ENCODE measurements around the gene ELAVL4.

ELAVL4 gene

DNA sequence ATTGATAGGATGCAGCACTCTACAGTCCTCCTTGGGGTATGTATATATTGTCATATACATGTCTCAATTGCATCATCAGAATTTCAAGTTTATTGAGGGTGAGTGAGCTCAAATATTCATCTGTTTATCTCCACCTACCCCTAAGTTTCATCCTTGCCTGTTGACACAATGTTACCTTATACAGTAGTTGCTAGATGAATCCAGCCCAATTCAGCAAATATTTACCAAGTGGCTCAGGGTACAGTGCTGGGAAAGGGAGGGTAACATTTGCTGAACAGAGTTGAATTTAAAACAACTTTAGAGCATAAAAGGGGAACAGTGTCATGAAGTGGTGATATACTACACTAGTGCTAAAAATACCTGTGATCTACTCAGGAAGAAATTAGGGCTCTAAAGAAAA, 14.4 kb downstream of the ELAVL4 start:
- no peak overlapping the region for H3K9ac ChIP-seq (ENCODE audit: low read length)
- H3K27me3 ChIP-seq (ENCODE audit: control insufficient read depth, insufficient read depth, low read length) = peaks cover 15% of the 10 kb centered on the region; the same call in 1 of the 2 replicates
- no peaks in the 10 kb centered on the region for H3K4me1 ChIP-seq (ENCODE audit: control insufficient read depth, insufficient read depth, low read length)
- no peak overlapping the region for H3K4me3 ChIP-seq (ENCODE audit: low read depth, low read length)
- H3K9me3 ChIP-seq (ENCODE audit: control insufficient read depth, insufficient read depth, low read depth, low read length) = no peaks in the 10 kb centered on the region
- H3K27ac ChIP-seq (ENCODE audit: low read depth, low read length) = no peak overlapping the region
- no peaks in the 10 kb centered on the region for H3K36me3 ChIP-seq (ENCODE audit: control insufficient read depth, insufficient read depth, low read length)

DNA sequence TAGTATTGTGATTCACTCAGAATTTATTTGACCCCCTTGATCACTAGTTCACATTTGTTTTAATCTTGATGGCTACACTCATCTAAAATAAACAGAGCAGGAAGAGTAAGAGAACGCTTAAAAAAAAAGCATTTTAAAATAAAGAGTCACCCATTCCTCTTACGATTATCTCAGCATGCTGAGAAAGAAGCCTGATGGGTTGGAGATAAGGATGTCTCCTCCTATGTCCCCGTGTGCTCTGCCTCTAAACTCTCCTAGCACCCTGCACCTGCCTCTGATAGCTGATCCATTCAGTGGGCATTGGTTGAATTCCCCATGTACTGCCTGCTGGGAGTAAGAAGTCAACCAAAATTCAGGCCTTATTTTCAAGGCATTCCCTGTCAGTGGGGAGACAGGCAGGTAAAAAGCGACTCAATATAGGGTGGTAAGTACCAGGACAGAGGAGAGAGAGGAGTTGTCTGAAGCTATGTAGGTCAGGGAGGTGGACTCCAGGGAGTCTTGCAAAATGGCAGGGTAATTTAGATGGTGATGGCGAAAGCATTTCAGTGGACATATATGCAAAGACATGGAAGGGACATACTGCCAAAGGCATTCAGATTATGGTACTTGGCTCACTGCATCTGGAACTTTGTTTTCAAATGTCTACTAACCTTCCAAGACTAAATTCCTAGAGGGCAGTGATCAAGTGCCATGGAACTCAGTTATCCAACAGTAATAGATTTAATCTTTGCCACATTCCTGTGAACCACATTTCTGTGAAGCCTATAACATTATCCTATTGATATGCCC, 18.4 kb downstream of the ELAVL4 start:
- H3K9me3 ChIP-seq (ENCODE audit: control insufficient read depth, insufficient read depth, low read depth, low read length) = no peaks in the 10 kb centered on the region
- no peak overlapping the region for H3K9ac ChIP-seq (ENCODE audit: low read length)
- no peaks in the 10 kb centered on the region; the same call in 1 of the 2 replicates for H3K27me3 ChIP-seq (ENCODE audit: control insufficient read depth, insufficient read depth, low read length)
- H3K4me1 ChIP-seq (ENCODE audit: control insufficient read depth, insufficient read depth, low read length) = peaks cover 12% of the 10 kb centered on the region; the same call in 1 of the 2 replicates
- no peaks in the 10 kb centered on the region for H3K36me3 ChIP-seq (ENCODE audit: control insufficient read depth, insufficient read depth, low read length)
- H3K27ac ChIP-seq (ENCODE audit: low read depth, low read length) = no peak overlapping the region
- H3K4me3 ChIP-seq (ENCODE audit: low read depth, low read length) = no peak overlapping the region

GRCh38 chr1:50129201-50129600, 20.5 kb downstream of the ELAVL4 start:
- Histone ChIP-seq H3K27me3 (ENCODE audit: control insufficient read depth, insufficient read depth, low read length) (no peaks in the 10 kb centered on the region), H3K36me3 (ENCODE audit: control insufficient read depth, insufficient read depth, low read length) (no peaks in the 10 kb centered on the region), H3K27ac (ENCODE audit: low read depth, low read length) (no peak overlapping the region), H3K4me1 (ENCODE audit: control insufficient read depth, insufficient read depth, low read length) (peaks cover 12% of the 10 kb centered on the region; the same call in 1 of the 2 replicates), H3K9ac (ENCODE audit: low read length) (no peak overlapping the region), H3K4me3 (ENCODE audit: low read depth, low read length) (no peak overlapping the region), H3K9me3 (ENCODE audit: control insufficient read depth, insufficient read depth, low read depth, low read length) (no peaks in the 10 kb centered on the region)

DNA sequence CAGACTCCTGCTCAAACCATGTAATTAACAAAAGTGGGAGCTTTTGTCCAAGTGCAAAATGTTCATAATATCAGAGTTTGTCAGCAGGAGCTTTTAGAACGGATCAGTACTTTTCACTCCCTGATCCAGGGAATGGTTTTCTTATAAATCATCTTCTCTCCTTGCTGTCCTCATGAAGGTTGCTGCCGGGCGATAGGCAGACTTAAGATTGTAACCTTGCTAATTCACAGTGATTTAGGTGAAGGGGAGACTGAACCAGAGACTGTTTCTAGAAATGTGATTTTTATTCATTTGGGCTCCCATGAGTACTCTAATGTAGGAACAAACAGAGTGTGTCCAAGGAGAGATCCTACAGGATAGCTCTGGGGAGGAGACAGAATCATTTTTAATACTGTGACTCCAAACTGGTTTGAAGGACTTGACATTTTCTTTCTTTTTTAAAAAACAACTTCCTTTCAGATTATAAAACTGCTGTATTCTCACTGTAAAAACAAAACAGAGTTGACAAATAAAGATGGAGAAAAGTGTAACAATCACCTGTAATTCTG, 23.7 kb downstream of the ELAVL4 start:
- peaks cover 12% of the 10 kb centered on the region; the same call in 1 of the 2 replicates for H3K4me1 ChIP-seq (ENCODE audit: control insufficient read depth, insufficient read depth, low read length)
- no peaks in the 10 kb centered on the region; the same call in 1 of the 2 replicates for H3K27me3 ChIP-seq (ENCODE audit: control insufficient read depth, insufficient read depth, low read length)
- no peak overlapping the region for H3K9ac ChIP-seq (ENCODE audit: low read length)
- H3K36me3 ChIP-seq (ENCODE audit: control insufficient read depth, insufficient read depth, low read length) = no peaks in the 10 kb centered on the region
- H3K27ac ChIP-seq (ENCODE audit: low read depth, low read length) = no peak overlapping the region
- H3K9me3 ChIP-seq (ENCODE audit: control insufficient read depth, insufficient read depth, low read depth, low read length) = no peaks in the 10 kb centered on the region
- no peak overlapping the region for H3K4me3 ChIP-seq (ENCODE audit: low read depth, low read length)

DNA sequence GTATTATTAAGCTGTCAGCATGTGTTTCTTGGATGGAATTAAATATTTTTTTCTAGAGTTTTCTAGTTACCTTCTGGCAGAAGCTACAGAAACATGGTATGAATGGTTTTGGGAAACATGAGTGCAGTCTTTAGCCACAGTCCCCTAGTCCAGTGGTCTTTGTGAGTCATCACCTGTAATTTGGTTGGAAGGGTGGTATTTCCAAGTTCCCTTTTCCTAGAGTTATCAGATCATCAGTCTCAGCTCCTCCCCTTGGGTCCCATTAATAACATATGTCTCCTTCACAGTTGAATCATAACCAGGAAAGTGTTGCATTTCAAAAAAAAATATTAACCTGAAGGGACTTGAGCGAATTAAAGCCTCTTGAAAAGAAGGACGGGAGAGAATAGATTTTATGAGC, 27.0 kb downstream of the ELAVL4 start:
- no peak overlapping the region for H3K4me3 ChIP-seq (ENCODE audit: low read depth, low read length)
- no peak overlapping the region for H3K27ac ChIP-seq (ENCODE audit: low read depth, low read length)
- H3K27me3 ChIP-seq (ENCODE audit: control insufficient read depth, insufficient read depth, low read length) = no peaks in the 10 kb centered on the region; the same call in 1 of the 2 replicates
- peaks cover 16% of the 10 kb centered on the region; the same call in 1 of the 2 replicates for H3K4me1 ChIP-seq (ENCODE audit: control insufficient read depth, insufficient read depth, low read length)
- no peak overlapping the region for H3K9ac ChIP-seq (ENCODE audit: low read length)
- no peaks in the 10 kb centered on the region for H3K36me3 ChIP-seq (ENCODE audit: control insufficient read depth, insufficient read depth, low read length)
- H3K9me3 ChIP-seq (ENCODE audit: control insufficient read depth, insufficient read depth, low read depth, low read length) = no peaks in the 10 kb centered on the region

DNA sequence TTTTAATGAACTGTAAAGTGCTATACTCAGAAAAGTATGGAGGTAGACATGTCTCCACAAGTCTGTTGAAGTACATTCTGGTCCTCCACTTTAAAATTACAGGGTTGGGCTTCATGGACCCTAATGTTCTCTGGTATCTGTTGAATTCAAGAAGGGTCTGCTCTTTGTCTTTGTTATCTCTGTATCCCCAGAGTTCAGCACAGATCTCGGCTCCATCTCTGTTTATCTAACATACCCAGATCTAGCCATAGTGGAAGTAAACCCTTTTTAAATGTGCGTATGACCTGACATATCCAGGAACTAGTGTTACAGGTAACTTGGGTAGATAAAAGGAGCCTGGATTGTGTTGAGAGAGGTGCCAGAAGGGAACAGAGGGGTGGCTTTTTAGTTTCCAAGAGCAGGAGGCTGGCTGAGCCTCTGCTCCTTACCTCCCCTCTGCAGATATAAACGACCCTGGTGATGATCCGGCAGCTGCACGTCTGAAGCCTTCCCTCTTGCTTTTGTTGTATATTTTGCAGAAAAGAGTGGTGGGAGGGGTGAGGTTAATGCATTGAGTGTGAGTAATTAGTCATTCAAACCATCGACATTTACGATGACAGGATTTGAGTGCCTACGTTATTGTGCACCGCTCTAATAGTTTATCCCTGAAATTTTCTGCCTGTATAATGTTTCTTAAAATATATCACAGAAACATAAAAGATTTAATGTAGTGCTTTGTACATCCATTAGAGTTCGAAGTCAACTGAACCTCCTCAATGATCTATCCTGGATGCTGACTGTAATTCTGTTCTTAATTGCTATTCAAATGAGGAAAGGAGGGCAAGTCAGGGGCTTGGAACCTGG, 30.8 kb downstream of the ELAVL4 start:
- H3K9ac ChIP-seq (ENCODE audit: low read length) = no peak overlapping the region
- H3K9me3 ChIP-seq (ENCODE audit: control insufficient read depth, insufficient read depth, low read depth, low read length) = no peaks in the 10 kb centered on the region
- no peaks in the 10 kb centered on the region; the same call in 1 of the 2 replicates for H3K27me3 ChIP-seq (ENCODE audit: control insufficient read depth, insufficient read depth, low read length)
- no peaks in the 10 kb centered on the region for H3K36me3 ChIP-seq (ENCODE audit: control insufficient read depth, insufficient read depth, low read length)
- no peak overlapping the region for H3K27ac ChIP-seq (ENCODE audit: low read depth, low read length)
- H3K4me3 ChIP-seq (ENCODE audit: low read depth, low read length) = no peak overlapping the region
- peaks cover 16% of the 10 kb centered on the region; the same call in 1 of the 2 replicates for H3K4me1 ChIP-seq (ENCODE audit: control insufficient read depth, insufficient read depth, low read length)

- no peak overlapping the region for H3K27ac ChIP-seq (ENCODE audit: low read depth, low read length)
- H3K4me3 ChIP-seq (ENCODE audit: low read depth, low read length) = no peak overlapping the region
- H3K36me3 ChIP-seq (ENCODE audit: control insufficient read depth, insufficient read depth, low read length) = no peaks in the 10 kb centered on the region
- H3K9ac ChIP-seq (ENCODE audit: low read length) = no peak overlapping the region
- H3K27me3 ChIP-seq (ENCODE audit: control insufficient read depth, insufficient read depth, low read length) = no peaks in the 10 kb centered on the region; the same call in 1 of the 2 replicates
- H3K4me1 ChIP-seq (ENCODE audit: control insufficient read depth, insufficient read depth, low read length) = peaks cover 20% of the 10 kb centered on the region; the same call in 1 of the 2 replicates
- H3K9me3 ChIP-seq (ENCODE audit: control insufficient read depth, insufficient read depth, low read depth, low read length) = no peaks in the 10 kb centered on the region
These were observed 31.4 kb downstream of the ELAVL4 start for GRCh38 chr1:50140182-50140447.

GRCh38 chr1:50147191-50147850, 38.6 kb downstream of the ELAVL4 start:
- no peak overlapping the region for H3K27ac ChIP-seq (ENCODE audit: low read depth, low read length)
- no peaks in the 10 kb centered on the region for H3K36me3 ChIP-seq (ENCODE audit: control insufficient read depth, insufficient read depth, low read length)
- no peaks in the 10 kb centered on the region for H3K9me3 ChIP-seq (ENCODE audit: control insufficient read depth, insufficient read depth, low read depth, low read length)
- H3K27me3 ChIP-seq (ENCODE audit: control insufficient read depth, insufficient read depth, low read length) = no peaks in the 10 kb centered on the region
- peaks cover 25% of the 10 kb centered on the region for H3K4me1 ChIP-seq (ENCODE audit: control insufficient read depth, insufficient read depth, low read length)
- H3K4me3 ChIP-seq (ENCODE audit: low read depth, low read length) = no peak overlapping the region
- H3K9ac ChIP-seq (ENCODE audit: low read length) = no peak overlapping the region

- H3K9me3 ChIP-seq (ENCODE audit: control insufficient read depth, insufficient read depth, low read depth, low read length) = no peaks in the 10 kb centered on the region
- no peak overlapping the region for H3K9ac ChIP-seq (ENCODE audit: low read length)
These were observed 39.6 kb downstream of the ELAVL4 start for GRCh38 chr1:50148142-50148923.

GRCh38 chr1:50152236-50152635, 43.5 kb downstream of the ELAVL4 start:
- Histone ChIP-seq H3K9ac (ENCODE audit: low read length) (no peak overlapping the region), H3K9me3 (ENCODE audit: control insufficient read depth, insufficient read depth, low read depth, low read length) (no peaks in the 10 kb centered on the region), H3K4me1 (ENCODE audit: control insufficient read depth, insufficient read depth, low read length) (peaks cover 13% of the 10 kb centered on the region), H3K36me3 (ENCODE audit: control insufficient read depth, insufficient read depth, low read length) (no peaks in the 10 kb centered on the region), H3K27ac (ENCODE audit: low read depth, low read length) (no peak overlapping the region), H3K27me3 (ENCODE audit: control insufficient read depth, insufficient read depth, low read length) (no peaks in the 10 kb centered on the region), H3K4me3 (ENCODE audit: low read depth, low read length) (no peak overlapping the region)

More at GRCh38 chr1:50148142-50148923, 39.6 kb downstream of the ELAVL4 start:
- no peak overlapping the region for H3K4me3 ChIP-seq (ENCODE audit: low read depth, low read length)
- H3K36me3 ChIP-seq (ENCODE audit: control insufficient read depth, insufficient read depth, low read length) = no peaks in the 10 kb centered on the region
- no peak overlapping the region for H3K27ac ChIP-seq (ENCODE audit: low read depth, low read length)
- peaks cover 25% of the 10 kb centered on the region for H3K4me1 ChIP-seq (ENCODE audit: control insufficient read depth, insufficient read depth, low read length)
- no peaks in the 10 kb centered on the region for H3K27me3 ChIP-seq (ENCODE audit: control insufficient read depth, insufficient read depth, low read length)
